ENCODE measurements around the gene TAT. TPM values are rescaled to one million over a fixed set of nuclear protein-coding genes. Genes with fewer than 3 reads are reported as not detected.

Gene TAT
- total and polyA plus RNA-seq, 12 donors = 0.03 to 1.3 (median 0.16) TPM; not detected in 4

DNA sequence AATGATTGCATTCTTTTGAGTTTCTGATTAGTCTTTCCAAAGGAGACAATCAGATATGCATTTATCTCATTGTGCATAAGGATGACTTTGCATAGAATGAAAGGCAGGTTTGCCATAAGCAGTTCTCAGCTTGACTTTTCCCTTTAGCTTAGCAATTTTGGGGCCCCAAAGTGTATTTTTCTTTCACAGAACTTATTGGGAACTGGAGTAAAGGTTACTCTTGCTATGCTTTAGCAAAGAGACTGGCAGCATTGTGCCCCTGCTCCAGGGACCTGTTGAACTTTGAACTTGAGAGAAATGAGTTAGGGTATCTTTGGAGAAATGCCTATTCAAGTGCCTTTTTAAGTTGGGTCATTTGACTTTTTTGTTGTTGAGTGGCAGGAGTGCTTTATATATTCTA lies 17.0 kb downstream of the TAT start:
- TF ChIP-seq, protein P1, sequence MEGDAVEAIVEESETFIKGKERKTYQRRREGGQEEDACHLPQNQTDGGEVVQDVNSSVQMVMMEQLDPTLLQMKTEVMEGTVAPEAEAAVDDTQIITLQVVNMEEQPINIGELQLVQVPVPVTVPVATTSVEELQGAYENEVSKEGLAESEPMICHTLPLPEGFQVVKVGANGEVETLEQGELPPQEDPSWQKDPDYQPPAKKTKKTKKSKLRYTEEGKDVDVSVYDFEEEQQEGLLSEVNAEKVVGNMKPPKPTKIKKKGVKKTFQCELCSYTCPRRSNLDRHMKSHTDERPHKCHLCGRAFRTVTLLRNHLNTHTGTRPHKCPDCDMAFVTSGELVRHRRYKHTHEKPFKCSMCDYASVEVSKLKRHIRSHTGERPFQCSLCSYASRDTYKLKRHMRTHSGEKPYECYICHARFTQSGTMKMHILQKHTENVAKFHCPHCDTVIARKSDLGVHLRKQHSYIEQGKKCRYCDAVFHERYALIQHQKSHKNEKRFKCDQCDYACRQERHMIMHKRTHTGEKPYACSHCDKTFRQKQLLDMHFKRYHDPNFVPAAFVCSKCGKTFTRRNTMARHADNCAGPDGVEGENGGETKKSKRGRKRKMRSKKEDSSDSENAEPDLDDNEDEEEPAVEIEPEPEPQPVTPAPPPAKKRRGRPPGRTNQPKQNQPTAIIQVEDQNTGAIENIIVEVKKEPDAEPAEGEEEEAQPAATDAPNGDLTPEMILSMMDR (IDR thresholded peaks at IDR 0.05) = no peak
- no peaks in the 10 kb centered on the region for H3K27me3 ChIP-seq
- no peak overlapping the region for H3K27ac ChIP-seq
- H3K9me3 ChIP-seq (replicated peaks in 1 of 3) = no peaks in the 10 kb centered on the region
- intact Hi-C loops (cut with DNase I) = no loop called here
- no peaks in the 10 kb centered on the region for H3K36me3 ChIP-seq (replicated peaks in 1 of 2)
- no peaks in the 10 kb centered on the region for H3K4me1 ChIP-seq (replicated peaks in 1 of 2)
- no peak overlapping the region for H3K4me3 ChIP-seq
- DNase-seq = no peak

DNA sequence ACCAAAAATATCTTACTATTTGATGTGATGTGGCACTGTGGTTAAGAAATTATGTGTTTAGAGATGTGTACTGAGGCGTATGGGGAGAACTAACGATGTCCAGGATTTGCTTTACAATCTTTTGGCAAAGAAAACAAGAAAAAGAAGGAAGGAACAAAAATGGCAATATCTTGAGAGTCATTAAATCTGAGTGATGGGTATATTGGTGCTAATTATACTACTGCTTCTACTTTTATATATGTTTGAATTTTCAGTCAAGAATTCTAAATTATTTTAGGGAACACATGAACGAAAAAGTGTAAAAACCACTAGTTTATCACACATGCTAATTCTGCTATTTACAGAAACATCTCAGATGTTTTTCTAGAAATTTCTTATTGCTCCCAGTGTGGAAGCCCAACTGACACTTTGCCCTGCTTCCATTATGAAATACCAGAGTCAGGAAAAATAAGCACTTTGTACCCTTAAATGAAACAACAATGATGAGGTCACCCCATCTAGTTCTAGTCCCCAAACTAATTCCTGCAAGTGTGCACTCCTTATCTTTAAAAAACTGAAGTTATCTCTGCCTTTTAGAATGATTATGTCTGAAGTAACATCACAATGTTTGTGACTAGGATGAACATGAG lies 18.8 kb downstream of the TAT start:
- no peak for TF ChIP-seq POLR2A (IDR thresholded peaks at IDR 0.05)
- TF ChIP-seq, protein P1 (IDR thresholded peaks at IDR 0.05) = no peak
- no peak for DNase-seq
- H3K4me1 ChIP-seq (replicated peaks in 1 of 2) = no peaks in the 10 kb centered on the region
- 67 to 77% (median 72%) methylated on average over 3 of the region's 3 CpGs for WGBS, 4 donors
- no peak overlapping the region for H3K27ac ChIP-seq
- H3K36me3 ChIP-seq (replicated peaks in 1 of 2) = no peaks in the 10 kb centered on the region
- no peaks in the 10 kb centered on the region for H3K9me3 ChIP-seq (replicated peaks in 1 of 3)
- no peak overlapping the region for H3K4me3 ChIP-seq
- H3K27me3 ChIP-seq = no peaks in the 10 kb centered on the region
- intact Hi-C loops (cut with DNase I) = no loop called here

DNA sequence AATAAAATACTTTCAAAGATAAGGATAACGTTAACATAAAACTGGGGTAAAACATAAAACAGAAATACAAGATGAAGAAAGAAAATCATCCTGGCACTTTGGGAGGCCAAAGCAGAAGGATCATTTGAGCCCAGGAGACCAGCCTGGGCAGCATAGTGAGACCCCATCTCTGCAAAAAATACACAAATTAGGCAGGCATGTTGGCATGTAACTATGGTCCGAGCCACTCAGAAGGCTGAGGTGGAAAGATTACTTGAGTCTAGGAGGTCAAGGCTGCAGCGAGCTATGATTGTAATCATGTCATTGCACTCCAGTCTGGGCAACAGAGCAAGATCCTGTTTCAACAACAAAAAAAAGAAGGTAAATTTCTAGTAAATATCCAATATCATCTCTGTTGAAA lies 19.6 kb downstream of the TAT start:
- no peaks in the 10 kb centered on the region for H3K27me3 ChIP-seq
- TF ChIP-seq, protein P1 (IDR thresholded peaks at IDR 0.05) = no peak
- TF ChIP-seq POLR2A (IDR thresholded peaks at IDR 0.05) = no peak
- no peaks in the 10 kb centered on the region for H3K36me3 ChIP-seq (replicated peaks in 1 of 2)

DNA sequence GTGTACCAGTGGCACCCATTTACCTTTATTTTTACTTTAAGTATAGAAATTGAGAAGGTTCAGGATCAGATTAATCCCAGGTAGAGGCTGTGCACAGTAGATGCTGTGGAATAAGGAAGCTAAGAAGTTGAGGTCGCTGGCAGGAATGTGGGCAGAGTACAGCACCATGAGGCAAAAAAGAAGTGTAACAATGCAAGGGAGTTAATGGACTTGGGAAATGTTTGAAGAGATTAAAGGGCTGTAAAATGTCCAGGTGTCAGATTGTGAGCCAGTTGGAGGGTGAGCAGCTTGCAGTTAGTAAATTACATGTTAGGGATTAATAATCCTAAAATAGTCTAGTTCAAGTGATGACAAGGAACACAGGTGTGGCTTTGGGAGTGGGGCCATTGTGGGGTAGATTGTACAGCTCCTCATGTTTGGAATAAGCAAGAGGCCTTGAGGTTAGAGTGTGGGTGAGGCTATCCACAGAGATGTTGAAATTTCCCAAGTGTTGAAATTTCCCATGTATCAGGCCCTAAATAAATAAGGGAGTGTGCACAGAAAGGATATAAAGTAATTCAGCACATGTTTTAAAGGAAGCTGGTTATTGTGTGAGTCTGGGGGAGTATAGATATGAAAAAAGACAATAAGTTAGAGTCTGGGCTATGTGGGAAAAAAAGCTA lies 21.5 kb downstream of the TAT start:
- 82 to 92% (median 87%) methylated on average over 1 of the region's 1 CpG for WGBS, 4 donors
- intact Hi-C loops (cut with DNase I) = no loop called here
- TF ChIP-seq, protein P1 (IDR thresholded peaks at IDR 0.05) = no peak
- TF ChIP-seq POLR2A (IDR thresholded peaks at IDR 0.05) = no peak
- Histone ChIP-seq H3K4me3 (no peak overlapping the region), H3K9me3 (replicated peaks in 1 of 3) (no peaks in the 10 kb centered on the region), H3K4me1 (replicated peaks in 1 of 2) (no peaks in the 10 kb centered on the region), H3K27ac (no peak overlapping the region), H3K27me3 (no peaks in the 10 kb centered on the region), H3K36me3 (replicated peaks in 1 of 2) (no peaks in the 10 kb centered on the region)
- DNase-seq = no peak

More for the DNA sequence above, 19.6 kb downstream of the TAT start:
- intact Hi-C loops (cut with DNase I) = no loop called here
- 67 to 72% (median 71%) methylated on average over 3 of the region's 3 CpGs for WGBS, 4 donors
- no peak overlapping the region for H3K27ac ChIP-seq
- no peaks in the 10 kb centered on the region for H3K4me1 ChIP-seq (replicated peaks in 1 of 2)
- H3K4me3 ChIP-seq = no peak overlapping the region
- H3K9me3 ChIP-seq (replicated peaks in 1 of 3) = no peaks in the 10 kb centered on the region
- DNase-seq = no peak

Data from adrenal gland (tissue), 12 donors.